SU-DHL-6 (cell line): ENCODE measurements around the gene MARVELD1.

ENCODE experiments used
- H2AFZ ChIP-seq: fragments of 200-600 bp; sonication (generic); 2 replicates; pipeline ENCODE4 v1.6.1; 2014; ENCODE audit warnings: low read depth, mild to moderate bottlenecking, moderate library complexity, mixed read lengths, antibody characterized with exemption, low read length; ENCODE audit not compliant: severe bottlenecking
- H3F3A ChIP-seq: fragments of 200-600 bp; shearing (Covaris generic); 2 replicates; pipeline ENCODE4 v1.6.0; 2016; ENCODE audit warnings: antibody characterized with exemption, mild to moderate bottlenecking; ENCODE audit not compliant: insufficient read depth
- H3K27ac ChIP-seq: fragments of 200-600 bp; sonication (generic); 2 replicates; pipeline ENCODE4 v1.5.1; 2016; ENCODE audit warnings: low read depth, mild to moderate bottlenecking, low read length, moderate library complexity, mixed read lengths
- H3K27me3 ChIP-seq: fragments of 200-600 bp; sonication (generic), shearing (Covaris generic); 2 replicates; pipeline ENCODE4 v1.6.0; 2014; ENCODE audit warnings: mild to moderate bottlenecking, low read length
- H3K36me3 ChIP-seq: fragments of 200-600 bp; sonication (generic); 2 replicates; pipeline ENCODE4 v1.6.1; 2014; ENCODE audit warnings: mild to moderate bottlenecking, low read length, mixed read lengths
- H3K4me2 ChIP-seq: fragments of 300-600, 200-600 bp; shearing (Covaris generic), sonication (generic); 2 replicates; pipeline ENCODE4 v1.6.0; 2014; ENCODE audit warnings: low read length, low read depth, mild to moderate bottlenecking; ENCODE audit not compliant: poor library complexity, severe bottlenecking
- H3K4me3 ChIP-seq: fragments of 200-600 bp; sonication (generic); 2 replicates; pipeline ENCODE4 v1.5.1; 2014; ENCODE audit warnings: antibody characterized with exemption, low read length, mild to moderate bottlenecking, mixed read lengths; ENCODE audit not compliant: insufficient read depth, poor library complexity, severe bottlenecking
- H3K79me2 ChIP-seq: fragments of 200-600 bp; sonication (generic); 2 replicates; pipeline ENCODE4 v1.6.1; 2014; ENCODE audit warnings: mild to moderate bottlenecking, low read length, moderate library complexity; ENCODE audit not compliant: insufficient read depth
- H3K9ac ChIP-seq: fragments of 200-600 bp; sonication (generic); 2 replicates; pipeline ENCODE4 v1.7.0; 2014; ENCODE audit warnings: mild to moderate bottlenecking, low read length
- H3K9me2 ChIP-seq: fragments of 200-600 bp; sonication (generic); replicated peaks from 2 replicates; pipeline ENCODE4 v1.6.1; 2014; ENCODE audit warnings: low read length; ENCODE audit not compliant: insufficient read depth
- H3K9me3 ChIP-seq: fragments of 200-600 bp; sonication (generic); 2 replicates; pipeline ENCODE4 v1.6.1; 2014; ENCODE audit warnings: low read length, mixed read lengths; ENCODE audit not compliant: insufficient read depth
- H4K20me1 ChIP-seq: fragments of 200-600 bp; sonication (generic); 2 replicates; pipeline ENCODE4 v1.6.1; 2014; ENCODE audit warnings: low read depth, mild to moderate bottlenecking, antibody characterized with exemption, low read length, moderate library complexity, mixed read lengths
- CTCF ChIP-seq: fragments of 200-600 bp; sonication (generic); IDR thresholded peaks from one replicate; pipeline ENCODE4 v1.5.1; 2017; ENCODE audit warnings: antibody characterized with exemption, mild to moderate bottlenecking, low read length, moderate library complexity; ENCODE audit not compliant: insufficient read depth, poor library complexity, severe bottlenecking
- EZH2phosphoT487 ChIP-seq: fragments of 200-600 bp; sonication (generic), shearing (Covaris generic); conservative IDR thresholded peaks from 2 replicates; pipeline ENCODE4 v1.6.1; 2018; ENCODE audit warnings: mild to moderate bottlenecking, antibody characterized with exemption, low read length, moderate library complexity, mixed read lengths

The MARVELD1 gene

GRCh38 chr10:97667463-97667862 lies 46.1 kb upstream of the MARVELD1 start:
- no peak overlapping the region for H3K27ac ChIP-seq

GRCh38 chr10:97669571-97669970 lies 44.0 kb upstream of the MARVELD1 start:
- Histone ChIP-seq H3F3A (no peaks in the 10 kb centered on the region), H3K36me3 (peaks cover 3% of the 10 kb centered on the region; the same call in 1 of the 2 replicates)

More at GRCh38 chr10:97667463-97667862, 46.1 kb upstream of the MARVELD1 start:
- Histone ChIP-seq H3K36me3 (peaks cover 3% of the 10 kb centered on the region; the same call in 1 of the 2 replicates), H4K20me1 (no peaks in the 10 kb centered on the region), H2AFZ (no peak overlapping the region), H3K9me3 (no peaks in the 10 kb centered on the region), H3K27me3 (no peaks in the 10 kb centered on the region), H3K4me3 (no peak overlapping the region), H3K9ac (no peak overlapping the region), H3F3A (no peaks in the 10 kb centered on the region), H3K4me2 (no peak overlapping the region), H3K9me2 (no peaks in the 10 kb centered on the region), H3K79me2 (no peaks in the 10 kb centered on the region)
- no peak for TF ChIP-seq EZH2phosphoT487
- TF ChIP-seq CTCF = no peak

GRCh38 chr10:97673736-97674525 lies 39.6 kb upstream of the MARVELD1 start:
- Histone ChIP-seq H3K9ac (no peak overlapping the region), H2AFZ (no peak overlapping the region), H3K27me3 (no peaks in the 10 kb centered on the region), H3K9me3 (no peaks in the 10 kb centered on the region), H3K36me3 (peaks cover 3% of the 10 kb centered on the region; the same call in 1 of the 2 replicates), H4K20me1 (no peaks in the 10 kb centered on the region), H3K27ac (no peak overlapping the region), H3K79me2 (no peaks in the 10 kb centered on the region), H3K4me3 (no peak overlapping the region), H3K4me2 (no peak overlapping the region), H3K9me2 (no peaks in the 10 kb centered on the region), H3F3A (no peaks in the 10 kb centered on the region)
- TF ChIP-seq EZH2phosphoT487 = no peak
- no peak for TF ChIP-seq CTCF

More at GRCh38 chr10:97669571-97669970, 44.0 kb upstream of the MARVELD1 start:
- Histone ChIP-seq H3K79me2 (no peaks in the 10 kb centered on the region), H3K9me3 (no peaks in the 10 kb centered on the region), H3K27me3 (no peaks in the 10 kb centered on the region), H3K4me2 (no peak overlapping the region), H3K4me3 (no peak overlapping the region), H4K20me1 (no peaks in the 10 kb centered on the region), H3K9ac (no peak overlapping the region), H3K9me2 (no peaks in the 10 kb centered on the region), H2AFZ (no peak overlapping the region), H3K27ac (no peak overlapping the region)
- TF ChIP-seq EZH2phosphoT487 (no peak), CTCF (no peak)
